Neural progenitor cell (in vitro differentiated cells): ENCODE data around the gene ITGA8.

Source experiments
- CTCF ChIP-seq: fragments of 200-600 bp; sonication (generic); IDR thresholded peaks from 2 replicates; pipeline ENCODE4 v1.5.1; 2017; ENCODE audit warnings: antibody characterized with exemption, mild to moderate bottlenecking
- EZH2 ChIP-seq: fragments of 200-600 bp; sonication (generic); IDR thresholded peaks from 2 replicates; pipeline ENCODE4 v1.6.1; 2017; ENCODE audit warnings: antibody characterized with exemption, mild to moderate bottlenecking, moderate library complexity
- EZH2phosphoT487 ChIP-seq: fragments of 200-600 bp; sonication (generic); IDR thresholded peaks from 2 replicates; pipeline ENCODE4 v1.6.1; 2017; ENCODE audit warnings: antibody characterized with exemption

GRCh38 chr10:15726042-15726441, 6.3 kb upstream of the ITGA8 start:
- TF ChIP-seq CTCF: no peak
- no peak for TF ChIP-seq EZH2
- no peak for TF ChIP-seq EZH2phosphoT487
